Upper lobe of left lung (tissue), 4 donors: ENCODE results near the gene ARMC8.

Experiments
- EP300 ChIP-seq, 4 donors: sonication (generic); formaldehyde crosslinking; IDR thresholded peaks; one replicate each; pipeline ENCODE4 v1.5.1; 2017; ENCODE audit warnings: antibody characterized with exemption in 4 of 4, control low read depth in 2 of 4
- POLR2A ChIP-seq, 4 donors: fragments of 450-650 bp; IDR thresholded peaks; one replicate each; pipeline ENCODE4 v1.5.1; 2016 to 2017; ENCODE audit warnings: antibody characterized with exemption in 4 of 4, mild to moderate bottlenecking in 2 of 4
- POLR2AphosphoS5 ChIP-seq, 2 donors: sonication (generic); formaldehyde crosslinking; IDR thresholded peaks; one replicate each; pipeline ENCODE4 v1.5.1; 2017; ENCODE audit warnings: antibody characterized with exemption in 2 of 2
- TF ChIP-seq, protein P1 (sequence below), 6 experiments: fragments of 450-650 bp in 4 of 6; fragments of 200-600 bp in 2 of 6; sonication (generic) in 2 of 6; IDR thresholded peaks; one replicate each; pipeline ENCODE4 v1.5.1; 2016 to 2019; ENCODE audit warnings: antibody characterized with exemption in 6 of 6

DNA sequence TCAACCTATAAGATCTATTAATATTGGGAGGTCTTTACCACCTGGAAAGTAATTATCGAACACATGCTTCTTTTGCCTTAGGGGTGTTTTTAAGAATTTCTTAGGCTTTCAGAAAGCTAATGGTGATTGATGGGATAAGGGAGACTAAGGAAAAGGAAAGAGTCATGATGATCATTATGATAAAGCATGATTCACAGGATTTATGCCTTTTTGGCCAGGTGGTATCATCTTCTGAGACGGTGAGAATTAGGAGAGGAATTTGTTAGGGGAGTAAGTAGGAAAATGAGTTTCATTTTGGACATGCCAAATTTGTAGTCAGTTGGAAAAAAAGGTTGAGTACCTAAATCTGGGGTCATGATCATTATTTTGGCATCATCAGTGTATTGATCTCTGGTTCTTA, 8.9 kb downstream of the ARMC8 start:
- no peak for TF ChIP-seq POLR2A (IDR thresholded peaks at IDR 0.05)
- TF ChIP-seq POLR2AphosphoS5 (IDR thresholded peaks at IDR 0.05) = no peak
- TF ChIP-seq, protein P1, sequence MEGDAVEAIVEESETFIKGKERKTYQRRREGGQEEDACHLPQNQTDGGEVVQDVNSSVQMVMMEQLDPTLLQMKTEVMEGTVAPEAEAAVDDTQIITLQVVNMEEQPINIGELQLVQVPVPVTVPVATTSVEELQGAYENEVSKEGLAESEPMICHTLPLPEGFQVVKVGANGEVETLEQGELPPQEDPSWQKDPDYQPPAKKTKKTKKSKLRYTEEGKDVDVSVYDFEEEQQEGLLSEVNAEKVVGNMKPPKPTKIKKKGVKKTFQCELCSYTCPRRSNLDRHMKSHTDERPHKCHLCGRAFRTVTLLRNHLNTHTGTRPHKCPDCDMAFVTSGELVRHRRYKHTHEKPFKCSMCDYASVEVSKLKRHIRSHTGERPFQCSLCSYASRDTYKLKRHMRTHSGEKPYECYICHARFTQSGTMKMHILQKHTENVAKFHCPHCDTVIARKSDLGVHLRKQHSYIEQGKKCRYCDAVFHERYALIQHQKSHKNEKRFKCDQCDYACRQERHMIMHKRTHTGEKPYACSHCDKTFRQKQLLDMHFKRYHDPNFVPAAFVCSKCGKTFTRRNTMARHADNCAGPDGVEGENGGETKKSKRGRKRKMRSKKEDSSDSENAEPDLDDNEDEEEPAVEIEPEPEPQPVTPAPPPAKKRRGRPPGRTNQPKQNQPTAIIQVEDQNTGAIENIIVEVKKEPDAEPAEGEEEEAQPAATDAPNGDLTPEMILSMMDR (IDR thresholded peaks at IDR 0.05) = no peak
- TF ChIP-seq EP300 (IDR thresholded peaks at IDR 0.05) = no peak
